T-helper 17 cell (primary cell): Measurements from ENCODE around the gene SNX18. TPM values are rescaled to one million over a fixed set of nuclear protein-coding genes. Genes with fewer than 3 reads are reported as not detected.

Source experiments
- ATAC-seq: fragments of 150-1000 bp; cut with Tn5 transposase; 2 replicates; pipeline ENCODE4 v1.10.0; 2021; ENCODE audit warnings: mild to moderate bottlenecking, moderate library complexity
- DNase-seq, 3 donors: peaks; one replicate each; pipeline versions ENCODE4 v3.0.0 to v3.0.0-alpha.2; 2020 to 2021
- H3K9me3 ChIP-seq: one replicate; pipeline ENCODE4 v1.7.0; 2013; ENCODE audit warnings: low read length, mild to moderate bottlenecking; ENCODE audit not compliant: control insufficient read depth, poor library complexity, severe bottlenecking
- H3K27ac Mint-ChIP-seq: one replicate; pipeline ENCODE4 v1.8.0; 2022; ENCODE audit warnings: mild to moderate bottlenecking, moderate library complexity, mixed read lengths
- H3K27me3 Mint-ChIP-seq: one replicate; pipeline ENCODE4 v1.8.0; 2022; ENCODE audit warnings: mixed read lengths
- H3K36me3 Mint-ChIP-seq: one replicate; pipeline ENCODE4 v1.8.0; 2022; ENCODE audit warnings: low read depth, mixed read lengths
- H3K4me1 Mint-ChIP-seq: one replicate; pipeline ENCODE4 v1.8.0; 2022; ENCODE audit warnings: mild to moderate bottlenecking, mixed read lengths
- H3K4me3 Mint-ChIP-seq: one replicate; pipeline ENCODE4 v1.8.0; 2022; ENCODE audit warnings: mild to moderate bottlenecking, moderate library complexity, mixed read lengths
- total RNA-seq, 4 donors: library from RNA in 2 of 4; stranded (reverse) in 2 of 4; gene quantifications; one replicate each; pipeline ENCODE4 v1.2.3 and lab custom pipeline; 2022 to 2026

The SNX18 gene
- total RNA-seq, 2 donors from 2014 or later = 11.2 to 13.3 TPM

GRCh38 chr5:54556141-54556540, 38.6 kb downstream of the SNX18 start:
- DNase-seq = no peak
- no peak for ATAC-seq
- H3K27ac Mint-ChIP-seq = no peak overlapping the region
- H3K9me3 ChIP-seq = no peaks in the 10 kb centered on the region
- no peaks in the 10 kb centered on the region for H3K36me3 Mint-ChIP-seq
- peaks cover 3% of the 10 kb centered on the region for H3K4me1 Mint-ChIP-seq
- H3K27me3 Mint-ChIP-seq = no peaks in the 10 kb centered on the region
- H3K4me3 Mint-ChIP-seq = no peak overlapping the region

DNA sequence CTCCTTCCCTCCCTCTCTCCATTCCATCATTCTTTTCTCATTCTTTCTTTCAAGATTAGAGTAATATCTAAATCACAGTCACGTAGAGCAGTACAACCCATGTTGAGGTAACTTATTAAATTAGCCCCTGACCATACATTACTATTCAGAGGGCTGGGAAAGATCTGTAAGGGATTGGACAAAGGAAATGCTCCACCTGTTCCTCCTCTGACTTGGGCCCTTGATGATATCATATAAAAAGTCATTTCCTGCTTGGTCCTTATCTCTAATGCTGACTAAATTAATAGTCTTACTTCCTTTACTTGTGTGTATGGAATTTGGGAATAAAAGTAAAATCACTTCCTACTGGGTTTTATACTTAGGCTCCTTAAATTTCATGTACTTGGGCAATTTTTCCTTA, 40.8 kb downstream of the SNX18 start:
- no peaks in the 10 kb centered on the region for H3K4me1 Mint-ChIP-seq
- H3K27ac Mint-ChIP-seq = no peak overlapping the region
- H3K4me3 Mint-ChIP-seq = no peak overlapping the region
- no peaks in the 10 kb centered on the region for H3K27me3 Mint-ChIP-seq
- H3K9me3 ChIP-seq = no peaks in the 10 kb centered on the region
- DNase-seq (no peak), ATAC-seq (no peak)
- no peaks in the 10 kb centered on the region for H3K36me3 Mint-ChIP-seq

DNA sequence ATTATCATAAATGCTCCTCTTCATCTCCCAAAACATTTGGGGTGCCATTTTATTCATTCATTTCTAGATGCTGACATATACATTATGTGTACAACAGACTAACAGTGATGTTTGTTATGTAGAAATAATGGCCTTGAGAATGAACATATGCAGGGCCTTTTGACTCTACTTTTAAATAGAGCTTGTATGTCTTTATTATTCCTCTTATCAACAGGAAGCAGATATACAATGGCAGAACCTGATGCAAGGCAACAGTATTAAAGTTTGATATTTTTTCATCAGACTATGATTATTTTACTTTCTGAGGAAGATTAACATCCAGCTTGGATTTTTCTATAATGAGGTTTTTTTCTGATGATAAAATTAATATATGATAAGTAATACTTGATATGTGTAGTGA, 44.1 kb downstream of the SNX18 start:
- no peaks in the 10 kb centered on the region for H3K9me3 ChIP-seq
- Mint-ChIP-seq H3K4me3 (no peak overlapping the region), H3K27ac (no peak overlapping the region), H3K4me1 (no peaks in the 10 kb centered on the region), H3K36me3 (no peaks in the 10 kb centered on the region), H3K27me3 (no peaks in the 10 kb centered on the region)
- DNase-seq (no peak), ATAC-seq (no peak)

GRCh38 chr5:54563083-54563761, 45.7 kb downstream of the SNX18 start:
- H3K4me3 Mint-ChIP-seq = no peak overlapping the region
- ATAC-seq (no peak), DNase-seq (no peak)
- no peaks in the 10 kb centered on the region for H3K4me1 Mint-ChIP-seq
- no peaks in the 10 kb centered on the region for H3K9me3 ChIP-seq
- no peak overlapping the region for H3K27ac Mint-ChIP-seq
- H3K27me3 Mint-ChIP-seq = no peaks in the 10 kb centered on the region
- H3K36me3 Mint-ChIP-seq = no peaks in the 10 kb centered on the region

GRCh38 chr5:54567996-54568395, 50.4 kb downstream of the SNX18 start:
- ATAC-seq (no peak), DNase-seq (no peak)
- Mint-ChIP-seq H3K4me3 (no peak overlapping the region), H3K4me1 (no peaks in the 10 kb centered on the region), H3K27me3 (no peaks in the 10 kb centered on the region), H3K27ac (no peak overlapping the region), H3K36me3 (no peaks in the 10 kb centered on the region)
- no peaks in the 10 kb centered on the region for H3K9me3 ChIP-seq

DNA sequence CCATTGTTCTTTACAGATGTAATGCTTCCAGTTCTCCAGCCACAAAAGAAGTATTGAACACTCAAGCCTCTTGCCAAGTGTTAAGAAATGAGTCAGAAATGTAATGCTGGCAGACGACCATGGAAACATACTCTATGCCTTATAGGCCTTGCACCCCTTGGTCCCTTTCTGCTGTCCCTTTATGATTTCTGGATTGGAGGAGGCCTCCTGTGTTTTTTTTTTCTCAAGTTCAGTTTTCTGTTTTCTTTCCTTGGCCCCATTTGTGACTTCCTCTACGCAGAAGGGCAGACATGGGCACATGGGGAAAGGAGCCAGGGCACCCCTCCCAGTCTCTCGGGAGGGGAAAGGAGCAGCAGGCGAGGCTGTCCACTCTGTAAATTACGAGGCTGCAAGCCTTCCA, 53.4 kb downstream of the SNX18 start:
- peaks cover 6% of the 10 kb centered on the region for H3K4me1 Mint-ChIP-seq
- H3K9me3 ChIP-seq = no peaks in the 10 kb centered on the region
- ATAC-seq = no peak
- no peak overlapping the region for H3K27ac Mint-ChIP-seq
- DNase-seq = no peak
- H3K36me3 Mint-ChIP-seq = no peaks in the 10 kb centered on the region
- H3K27me3 Mint-ChIP-seq = no peaks in the 10 kb centered on the region
- no peak overlapping the region for H3K4me3 Mint-ChIP-seq

- Mint-ChIP-seq H3K4me1 (peaks cover 6% of the 10 kb centered on the region), H3K36me3 (no peaks in the 10 kb centered on the region), H3K4me3 (no peak overlapping the region), H3K27ac (no peak overlapping the region), H3K27me3 (no peaks in the 10 kb centered on the region)
- no peak for DNase-seq
- no peaks in the 10 kb centered on the region for H3K9me3 ChIP-seq
- ATAC-seq = no peak
These were observed 53.9 kb downstream of the SNX18 start for GRCh38 chr5:54571462-54571861.

GRCh38 chr5:54573812-54574489, 56.4 kb downstream of the SNX18 start:
- DNase-seq = no peak
- H3K27me3 Mint-ChIP-seq = no peaks in the 10 kb centered on the region
- H3K4me3 Mint-ChIP-seq = no peak overlapping the region
- H3K4me1 Mint-ChIP-seq = peaks cover 6% of the 10 kb centered on the region
- no peaks in the 10 kb centered on the region for H3K9me3 ChIP-seq
- no peak for ATAC-seq
- no peaks in the 10 kb centered on the region for H3K36me3 Mint-ChIP-seq
- H3K27ac Mint-ChIP-seq = no peak overlapping the region

DNA sequence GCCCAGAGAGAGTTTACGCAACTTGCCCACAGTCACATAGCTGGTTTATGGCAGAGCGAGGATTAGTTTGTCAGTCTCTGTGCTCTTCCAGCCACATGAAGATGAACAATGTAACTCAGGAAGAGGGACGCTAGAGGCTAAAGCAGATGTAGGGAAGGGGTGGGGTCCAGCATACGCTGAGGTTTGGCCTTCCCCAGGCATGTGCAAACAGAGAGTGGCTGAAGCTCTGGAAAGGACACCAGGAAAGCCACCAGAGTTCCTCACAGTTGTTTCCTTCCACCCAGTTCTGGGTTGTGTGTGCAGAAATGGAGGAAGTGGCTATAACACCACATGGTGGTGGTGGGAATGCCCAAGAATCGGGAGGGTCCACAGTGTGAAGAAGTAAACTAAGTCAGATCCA, 60.0 kb downstream of the SNX18 start:
- H3K36me3 Mint-ChIP-seq = no peaks in the 10 kb centered on the region
- H3K4me1 Mint-ChIP-seq = peaks cover 10% of the 10 kb centered on the region
- H3K27me3 Mint-ChIP-seq = no peaks in the 10 kb centered on the region
- no peak overlapping the region for H3K4me3 Mint-ChIP-seq
- H3K9me3 ChIP-seq = no peaks in the 10 kb centered on the region
- DNase-seq (no peak), ATAC-seq (no peak)
- H3K27ac Mint-ChIP-seq = no peak overlapping the region

DNA sequence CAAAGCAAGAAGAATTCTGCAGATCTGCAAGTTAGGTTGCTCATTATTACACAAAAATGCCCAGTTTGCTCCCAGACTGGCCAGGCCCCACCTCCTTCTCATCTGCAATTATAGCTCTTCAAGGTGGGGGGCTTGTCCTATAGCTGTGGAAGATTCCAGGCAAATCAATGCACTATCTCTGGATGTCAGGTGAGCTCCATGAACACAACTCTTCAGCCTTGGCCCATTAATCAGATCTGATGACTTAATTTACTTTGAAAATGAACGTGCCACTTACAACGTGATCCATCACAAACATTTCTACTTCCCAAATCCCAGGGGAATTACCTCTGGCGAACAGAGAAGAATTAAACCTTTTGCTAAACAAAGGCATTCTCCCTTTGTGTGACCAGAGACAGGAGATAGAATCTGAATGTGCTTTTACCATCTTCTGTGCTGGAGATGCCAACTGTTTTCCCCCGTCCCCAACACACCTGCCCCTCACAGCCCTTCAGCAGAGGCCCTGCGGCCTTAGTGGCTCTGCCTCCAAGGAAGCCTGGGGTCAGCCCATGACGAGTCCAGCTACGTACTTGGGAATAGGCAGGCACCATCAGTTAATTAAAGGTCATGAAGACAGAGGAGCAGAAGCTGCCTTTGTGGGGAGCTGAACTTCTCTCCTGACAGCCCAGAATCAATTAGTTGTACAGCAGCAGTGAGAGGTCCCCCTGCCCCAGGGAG, 60.5 kb downstream of the SNX18 start:
- Mint-ChIP-seq H3K36me3 (no peaks in the 10 kb centered on the region), H3K4me1 (peaks cover 10% of the 10 kb centered on the region), H3K27ac (no peak overlapping the region), H3K4me3 (no peak overlapping the region), H3K27me3 (no peaks in the 10 kb centered on the region)
- DNase-seq (no peak), ATAC-seq (no peak)
- H3K9me3 ChIP-seq = no peaks in the 10 kb centered on the region

DNA sequence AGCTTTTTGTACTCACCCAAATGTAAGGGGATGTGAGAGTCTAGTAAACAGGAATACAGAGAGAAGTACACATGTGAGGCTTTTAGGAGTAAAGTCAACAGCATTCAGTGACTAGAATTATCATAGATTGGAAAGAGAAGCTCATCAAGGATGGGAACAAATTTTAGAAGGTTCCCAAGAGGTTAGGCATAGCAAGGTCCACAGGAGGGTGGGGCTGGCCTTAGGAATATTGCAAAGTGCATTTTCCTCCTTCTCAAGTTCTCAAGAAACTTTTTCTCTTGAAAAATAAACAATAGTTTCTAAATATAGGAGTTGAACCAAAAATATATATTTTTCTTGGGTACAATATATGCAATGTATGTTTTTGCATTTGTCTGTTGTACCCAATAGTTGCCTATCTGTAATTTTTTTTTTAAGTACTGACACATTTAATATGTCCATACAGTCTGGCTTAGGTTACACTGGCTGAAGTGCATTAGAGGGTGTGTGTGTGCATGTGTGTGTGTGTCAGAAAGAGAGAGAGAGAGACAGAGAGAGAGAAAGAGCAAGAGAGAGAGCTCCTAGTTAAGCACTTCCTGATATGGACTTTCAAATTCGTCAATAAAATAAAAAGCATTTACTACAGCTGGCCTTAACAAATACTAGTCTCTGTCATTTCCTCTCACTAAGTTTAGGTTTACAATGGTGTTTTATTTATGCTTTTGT, 62.2 kb downstream of the SNX18 start:
- no peaks in the 10 kb centered on the region for H3K36me3 Mint-ChIP-seq
- peak overlapping the region; percentile 27 for H3K27ac Mint-ChIP-seq
- H3K4me1 Mint-ChIP-seq = peaks cover 5% of the 10 kb centered on the region
- ATAC-seq (no peak), DNase-seq (no peak)
- H3K9me3 ChIP-seq = no peaks in the 10 kb centered on the region
- H3K27me3 Mint-ChIP-seq = no peaks in the 10 kb centered on the region
- H3K4me3 Mint-ChIP-seq = no peak overlapping the region

- Mint-ChIP-seq H3K4me3 (no peak overlapping the region), H3K27ac (peak overlapping the region; percentile 27), H3K36me3 (no peaks in the 10 kb centered on the region), H3K27me3 (no peaks in the 10 kb centered on the region), H3K4me1 (peaks cover 5% of the 10 kb centered on the region)
- no peak for DNase-seq
- no peaks in the 10 kb centered on the region for H3K9me3 ChIP-seq
- no peak for ATAC-seq
These were observed 63.6 kb downstream of the SNX18 start for GRCh38 chr5:54580997-54581811.
